Lung microvascular endothelial cell (primary cell): ENCODE data around the gene ST14. TPM values are rescaled to one million over a fixed set of nuclear protein-coding genes. Genes with fewer than 3 reads are reported as not detected.

Source experiments
- DNase-seq, 2 donors: peaks; one replicate each; pipeline versions ENCODE4 v3.0.0 to v3.0.0-alpha.2; 2010; ENCODE audit warnings: low read depth in 2 of 2
- total RNA-seq: library from RNA; depleted of rRNA; stranded (reverse); fragments of >200 nt; gene quantifications from 2 replicates; pipeline ENCODE4 v1.2.1, GENCODE V29; 2014

The ST14 gene
- total RNA-seq, 1 donor from 2014 or later, result under 0.01 TPM

GRCh38 chr11:130208241-130209127 is 48.9 kb downstream of the ST14 start:
- DNase-seq, result no peak

- DNase-seq, result no peak
Measured at GRCh38 chr11:130209128-130209932, 49.7 kb downstream of the ST14 start.

GRCh38 chr11:130209954-130210854 is 50.6 kb downstream of the ST14 start:
- no peak for DNase-seq

- no peak for DNase-seq
Measured at GRCh38 chr11:130211144-130211543, 51.6 kb downstream of the ST14 start.

- DNase-seq, result no peak
Measured at GRCh38 chr11:130211781-130212401, 52.3 kb downstream of the ST14 start.

GRCh38 chr11:130212431-130212961 is 52.9 kb downstream of the ST14 start:
- DNase-seq, result no peak

GRCh38 chr11:130213143-130213978 is 53.8 kb downstream of the ST14 start:
- DNase-seq, result peak; percentile 15 to 55

- DNase-seq, result no peak
Measured at GRCh38 chr11:130213979-130214281, 54.3 kb downstream of the ST14 start.

- no peak for DNase-seq
Measured at GRCh38 chr11:130214861-130215530, 55.4 kb downstream of the ST14 start.

GRCh38 chr11:130215531-130216220 is 56.1 kb downstream of the ST14 start:
- no peak for DNase-seq

GRCh38 chr11:130216221-130216550 is 56.6 kb downstream of the ST14 start:
- DNase-seq, result no peak

- DNase-seq, result no peak
Measured at GRCh38 chr11:130216591-130217132, 57.1 kb downstream of the ST14 start.

- DNase-seq, result no peak
Measured at GRCh38 chr11:130217133-130218031, 57.8 kb downstream of the ST14 start.

- no peak for DNase-seq
Measured at GRCh38 chr11:130218501-130219070, 59.0 kb downstream of the ST14 start.

GRCh38 chr11:130219148-130219547 is 59.6 kb downstream of the ST14 start:
- DNase-seq, result no peak

GRCh38 chr11:130220311-130221035 is 60.9 kb downstream of the ST14 start:
- no peak for DNase-seq
